ENCODE measurements around the gene YPEL1.
"Not testable (repeated sequence)": the region's sequence is repeated elsewhere in the genome, so short reads cannot be mapped to it uniquely, and the experiment has no call there.

The YPEL1 gene

GRCh38 chr22:21730535-21731308 is 4.9 kb downstream of the YPEL1 start:
- no peak overlapping the region for H3K4me3 ChIP-seq (ENCODE audit: low read depth, low read length)
- TF ChIP-seq CTCF (IDR thresholded peaks at IDR 0.05; ENCODE audit: control insufficient read depth, extremely low read depth, insufficient read depth) = no peak
- DNase-seq (ENCODE audit: low read depth) = no peak

GRCh38 chr22:21729184-21729583 is 6.4 kb downstream of the YPEL1 start:
- not testable (repeated sequence) for H3K4me3 ChIP-seq (ENCODE audit: low read depth, low read length); DNase-seq (ENCODE audit: low read depth)

GRCh38 chr22:21728270-21728669 is 7.3 kb downstream of the YPEL1 start:
- no peak overlapping the region for H3K4me3 ChIP-seq (ENCODE audit: low read depth, low read length)
- TF ChIP-seq CTCF (IDR thresholded peaks at IDR 0.05; ENCODE audit: control insufficient read depth, extremely low read depth, insufficient read depth) = no peak
- DNase-seq (ENCODE audit: low read depth) = no peak

GRCh38 chr22:21727768-21728167 is 7.8 kb downstream of the YPEL1 start:
- no peak overlapping the region for H3K4me3 ChIP-seq (ENCODE audit: low read depth, low read length)
- no peak for DNase-seq (ENCODE audit: low read depth)
- TF ChIP-seq CTCF (IDR thresholded peaks at IDR 0.05; ENCODE audit: control insufficient read depth, extremely low read depth, insufficient read depth) = no peak

GRCh38 chr22:21727159-21727558 is 8.4 kb downstream of the YPEL1 start:
- DNase-seq (ENCODE audit: low read depth) = no peak
- no peak for TF ChIP-seq CTCF (IDR thresholded peaks at IDR 0.05; ENCODE audit: control insufficient read depth, extremely low read depth, insufficient read depth)
- H3K4me3 ChIP-seq (ENCODE audit: low read depth, low read length) = no peak overlapping the region

- no peak for DNase-seq (ENCODE audit: low read depth)
- peak; percentile 33 for TF ChIP-seq CTCF (IDR thresholded peaks at IDR 0.05; ENCODE audit: control insufficient read depth, extremely low read depth, insufficient read depth)
- no peak overlapping the region for H3K4me3 ChIP-seq (ENCODE audit: low read depth, low read length)
These were observed 8.9 kb downstream of the YPEL1 start for GRCh38 chr22:21726650-21727049.

GRCh38 chr22:21725956-21726649 is 9.5 kb downstream of the YPEL1 start:
- no peak for TF ChIP-seq CTCF (IDR thresholded peaks at IDR 0.05; ENCODE audit: control insufficient read depth, extremely low read depth, insufficient read depth)
- no peak for DNase-seq (ENCODE audit: low read depth)
- no peak overlapping the region for H3K4me3 ChIP-seq (ENCODE audit: low read depth, low read length)

- H3K4me3 ChIP-seq (ENCODE audit: low read depth, low read length); DNase-seq (ENCODE audit: low read depth): not testable (repeated sequence)
These were observed 11.1 kb downstream of the YPEL1 start for GRCh38 chr22:21724496-21724895.

- H3K4me3 ChIP-seq (ENCODE audit: low read depth, low read length); DNase-seq (ENCODE audit: low read depth): not testable (repeated sequence)
These were observed 14.3 kb downstream of the YPEL1 start for GRCh38 chr22:21721195-21721852.

- not testable (repeated sequence) for DNase-seq (ENCODE audit: low read depth); H3K4me3 ChIP-seq (ENCODE audit: low read depth, low read length)
These were observed 15.3 kb downstream of the YPEL1 start for GRCh38 chr22:21720191-21720859.

All from LNCaP clone FGC (cell line).